Pulmonary artery endothelial cell (primary cell): Measurements from ENCODE around the gene TRAPPC3L. TPM values are rescaled to one million over a fixed set of nuclear protein-coding genes. Genes with fewer than 3 reads are reported as not detected.

Source experiments
- DNase-seq: peaks from one replicate; pipeline ENCODE4 v3.0.0-alpha.2; 2011; ENCODE audit warnings: low read depth, low spot score
- total RNA-seq: library from RNA; depleted of rRNA; stranded (reverse); fragments of >200 nt; gene quantifications from 2 replicates; pipeline ENCODE4 v1.2.3, GENCODE V29; 2014

TRAPPC3L gene
- 0.04 and 0.07 TPM in 2 replicates for total RNA-seq

GRCh38 chr6:116545651-116546050 is at the start of gene TRAPPC3L:
TRAPPC3L (minus strand) TSS chr6:116545684; CDS start chr6:116545514, 170 bp downstream.
- no peak for DNase-seq

- DNase-seq = no peak
Measured at GRCh38 chr6:116595247-116595646, 49.8 kb upstream of the TRAPPC3L start.

- DNase-seq = no peak
Measured at GRCh38 chr6:116586738-116587137, 41.3 kb upstream of the TRAPPC3L start.

DNA sequence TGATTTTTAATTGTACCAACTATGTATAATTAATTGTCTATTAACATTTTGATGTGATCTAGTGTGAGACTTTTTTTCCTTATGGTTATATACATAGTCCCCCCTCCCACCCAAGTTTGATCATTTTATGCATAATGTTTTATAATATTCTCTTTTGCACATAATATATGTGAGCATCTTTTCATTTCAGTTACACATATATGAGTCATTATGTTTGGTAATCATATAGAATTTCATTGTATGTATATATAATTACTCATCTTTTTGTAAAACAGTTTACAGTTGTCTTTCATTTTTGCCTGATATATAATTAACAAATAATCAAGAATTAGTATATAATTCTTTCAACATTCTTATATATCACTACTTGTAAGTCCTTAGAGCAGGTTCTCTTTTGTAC is 40.8 kb upstream of the TRAPPC3L start:
- DNase-seq = no peak

DNA sequence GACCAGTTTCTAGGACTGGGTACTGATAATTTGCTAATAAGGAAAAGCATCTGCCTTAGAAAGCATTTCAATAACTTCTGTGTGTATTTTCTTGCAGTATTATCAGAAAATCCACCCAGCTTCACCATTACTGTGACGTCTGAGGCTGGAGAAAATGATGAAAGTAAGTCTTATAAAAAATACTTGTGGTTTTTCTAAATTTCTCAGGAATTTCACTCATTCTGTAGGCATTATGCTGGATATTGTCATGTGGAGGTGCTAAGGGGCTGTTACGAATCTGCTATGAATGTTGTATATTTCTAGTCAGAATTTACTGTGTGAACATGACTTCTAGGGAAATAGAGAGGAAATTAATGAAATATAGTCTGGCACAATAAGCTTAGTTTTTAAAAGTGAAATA is 34.7 kb upstream of the TRAPPC3L start:
- DNase-seq = no peak

DNA sequence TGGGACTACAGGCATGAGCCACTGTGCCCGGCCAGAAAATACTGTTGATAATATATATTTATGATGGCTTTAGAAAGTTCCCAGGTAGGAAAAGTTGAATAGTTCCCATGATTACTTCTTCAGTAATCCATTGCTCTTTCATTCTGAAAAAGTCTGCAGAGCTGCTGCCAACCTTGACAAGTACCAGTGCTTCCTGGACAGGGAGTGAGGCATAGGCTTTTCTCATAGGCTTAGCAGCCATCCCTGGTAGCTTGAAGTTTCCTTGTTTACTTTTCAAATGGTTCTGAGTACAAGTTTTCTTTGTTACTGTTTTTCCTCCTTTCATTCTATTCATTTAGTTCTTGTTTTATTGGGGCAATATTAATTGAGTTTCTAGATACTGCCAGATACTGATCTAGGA is 33.7 kb upstream of the TRAPPC3L start:
- DNase-seq = no peak

DNA sequence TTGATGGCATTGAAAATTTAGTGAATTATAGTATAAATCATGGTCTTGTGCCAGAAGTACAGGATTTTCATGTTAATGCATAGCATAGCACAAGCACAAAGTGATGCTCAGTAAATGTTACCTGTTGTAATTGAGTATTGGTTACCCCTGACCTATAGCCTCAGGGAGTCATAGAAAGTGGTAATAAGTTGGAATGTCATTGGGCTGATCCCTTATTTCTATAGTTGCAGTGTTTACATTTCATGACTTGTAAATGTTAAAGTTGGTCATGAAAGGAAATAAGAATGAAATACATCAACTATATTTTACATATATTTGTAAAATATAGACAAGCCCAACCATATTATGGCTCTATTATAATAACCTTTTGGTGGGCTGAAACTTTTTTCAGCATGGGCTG is 32.9 kb upstream of the TRAPPC3L start:
- no peak for DNase-seq

GRCh38 chr6:116577486-116577885 is 32.0 kb upstream of the TRAPPC3L start:
- no peak for DNase-seq

GRCh38 chr6:116575227-116575626 is 29.7 kb upstream of the TRAPPC3L start:
- DNase-seq = no peak

- DNase-seq = no peak
Measured at GRCh38 chr6:116572162-116572561, 26.7 kb upstream of the TRAPPC3L start.

- DNase-seq = no peak
Measured at GRCh38 chr6:116571683-116572000, 26.2 kb upstream of the TRAPPC3L start.

DNA sequence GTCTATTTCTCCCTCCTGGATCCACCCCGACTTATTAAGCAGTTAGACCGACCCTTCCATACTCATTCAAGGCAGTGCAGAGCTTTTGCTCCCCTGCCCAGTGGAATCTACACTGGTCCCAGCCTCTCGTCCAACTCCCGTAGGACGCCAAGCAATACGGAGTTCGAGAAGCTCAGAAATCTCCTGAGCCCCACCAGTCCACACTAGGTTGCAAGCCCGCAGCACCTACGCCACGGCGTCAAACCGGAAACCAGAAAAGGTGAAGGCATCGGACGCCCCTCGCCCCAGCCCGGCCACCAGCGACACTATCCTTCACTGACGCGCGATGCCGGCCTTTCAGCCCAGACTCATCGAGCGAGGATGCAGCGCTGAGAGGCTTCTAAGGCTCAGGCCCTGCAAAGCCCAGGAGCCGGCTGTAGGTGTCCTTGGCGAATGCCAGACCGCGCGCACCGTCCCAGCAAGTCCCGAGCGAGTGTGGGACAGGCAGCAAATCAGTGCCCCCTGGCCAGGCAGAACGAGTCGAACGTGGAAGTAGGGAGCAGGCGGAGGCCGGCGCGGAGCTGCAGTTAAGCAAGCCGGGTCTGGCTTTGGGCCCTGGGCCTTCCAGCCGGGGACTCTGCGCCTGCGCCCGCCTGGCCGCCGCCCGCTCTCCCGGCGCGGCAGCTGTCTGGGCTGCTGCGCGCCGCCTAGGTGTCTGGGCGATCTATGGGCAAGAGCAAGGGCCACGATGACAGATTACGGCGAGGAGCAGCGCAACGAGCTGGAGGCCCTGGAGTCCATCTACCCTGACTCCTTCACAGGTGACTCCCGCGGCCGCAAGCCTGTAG is 25.6 kb upstream of the TRAPPC3L start, which contains the start of gene RWDD1:
RWDD1 (plus strand) TSS at position 649 of the 827 bp plus-strand sequence; CDS start at position 728, 79 bp downstream.
- peak; percentile 99 for DNase-seq

GRCh38 chr6:116568821-116569755 is 23.6 kb upstream of the TRAPPC3L start:
- DNase-seq = no peak

- DNase-seq = no peak
Measured at GRCh38 chr6:116568111-116568510, 22.6 kb upstream of the TRAPPC3L start.

DNA sequence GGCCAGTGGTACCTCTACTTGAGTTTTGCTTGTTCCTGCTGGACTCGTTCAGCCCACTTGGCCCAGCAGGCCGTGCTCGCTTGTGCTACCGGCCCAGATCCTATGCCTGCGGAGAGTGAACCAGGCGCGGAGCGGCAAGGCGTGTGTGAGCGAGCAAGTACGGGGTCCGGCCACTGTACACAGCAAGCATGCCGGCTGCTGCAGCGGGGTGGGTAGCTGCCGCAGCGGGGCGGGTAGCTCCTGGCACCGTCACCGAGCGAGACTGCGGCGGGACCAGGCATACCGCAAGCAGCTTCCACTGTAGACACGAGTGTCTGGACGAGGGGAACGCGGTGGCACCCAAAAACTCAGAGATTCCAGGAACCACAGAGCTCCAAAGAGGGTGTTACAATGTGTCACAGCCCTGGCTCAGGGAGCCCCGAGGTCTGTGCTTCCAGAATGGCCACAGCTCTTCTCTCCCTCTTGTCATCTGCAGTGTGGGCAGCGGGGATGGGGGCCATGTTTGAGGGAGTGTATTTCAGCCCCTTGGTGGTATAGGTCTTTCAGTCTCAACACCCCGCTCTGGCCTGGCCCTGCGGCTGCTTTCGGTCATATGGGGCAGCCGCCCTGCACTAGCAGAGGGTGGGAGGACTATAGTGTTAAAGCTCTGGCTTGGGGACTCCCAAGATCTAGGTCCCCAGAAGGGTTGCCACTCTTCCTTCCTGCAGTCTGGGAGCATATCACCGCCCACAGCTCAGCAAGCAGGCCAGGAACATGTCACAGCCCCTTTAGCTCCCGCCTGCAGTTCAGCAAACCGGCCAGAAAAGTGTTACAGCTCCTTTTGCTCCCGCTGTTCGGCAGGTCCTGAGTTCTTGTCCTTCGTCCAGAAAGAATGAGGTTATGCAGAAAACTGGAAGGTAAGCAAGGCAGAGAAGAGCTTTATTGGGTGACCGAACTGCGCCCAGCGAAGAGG is 19.7 kb upstream of the TRAPPC3L start:
- DNase-seq = no peak

- DNase-seq = no peak
Measured at GRCh38 chr6:116564311-116564710, 18.8 kb upstream of the TRAPPC3L start.

- DNase-seq = no peak
Measured at GRCh38 chr6:116563830-116564229, 18.3 kb upstream of the TRAPPC3L start.

- no peak for DNase-seq
Measured at GRCh38 chr6:116562614-116563013, 17.1 kb upstream of the TRAPPC3L start.

GRCh38 chr6:116562019-116562403 is 16.5 kb upstream of the TRAPPC3L start:
- no peak for DNase-seq

- no peak for DNase-seq
Measured at GRCh38 chr6:116561377-116562018, 16.0 kb upstream of the TRAPPC3L start.

DNA sequence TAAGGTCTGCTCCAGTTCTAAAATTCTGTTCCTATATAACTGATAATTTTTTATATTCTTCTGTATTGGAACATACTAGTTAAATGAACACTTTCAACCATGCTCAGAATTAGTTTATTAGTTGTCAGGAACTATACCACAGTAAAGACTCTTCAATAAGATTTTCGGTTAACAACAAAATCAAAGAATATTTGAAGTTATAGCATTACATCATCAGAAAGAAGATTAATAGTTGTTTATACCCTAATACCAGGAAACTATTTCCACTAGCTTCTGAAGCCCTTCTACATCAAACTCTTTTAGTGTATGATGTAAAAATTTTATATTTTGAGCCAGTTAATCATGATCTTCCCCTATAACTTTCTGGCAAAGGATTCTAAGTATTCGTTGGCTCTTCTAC is 14.6 kb upstream of the TRAPPC3L start:
- DNase-seq = no peak
